Activated T-helper 2 cell treated with anti-CD3 and anti-CD28 coated beads, Interferon-gamma antibody, Interleukin-2, Interleukin-4, amounts not matched to agents 10 μg/mL and 5 μg/mL and 100 μg/mL, durations not matched to agents 14 hours and 24 hours and 36 hours (primary cell): ENCODE measurements around the gene GINS1. TPM values are rescaled to one million over a fixed set of nuclear protein-coding genes. Genes with fewer than 3 reads are reported as not detected.

Experiments
- DNase-seq: peaks from one replicate; pipeline ENCODE4 v3.0.0; 2021; ENCODE audit warnings: low spot score
- H3K27ac Mint-ChIP-seq: one replicate; pipeline ENCODE4 v1.8.0; 2021; ENCODE audit warnings: mixed read lengths
- H3K27me3 Mint-ChIP-seq: one replicate; pipeline ENCODE4 v1.8.0; 2021; ENCODE audit warnings: low read depth, mixed read lengths
- H3K36me3 Mint-ChIP-seq: one replicate; pipeline ENCODE4 v1.8.0; 2021; ENCODE audit warnings: low read depth, mixed read lengths
- H3K4me1 Mint-ChIP-seq: one replicate; pipeline ENCODE4 v1.8.0; 2021; ENCODE audit warnings: low read depth, mixed read lengths
- H3K4me3 Mint-ChIP-seq: one replicate; pipeline ENCODE4 v1.8.0; 2021; ENCODE audit warnings: low read depth, mild to moderate bottlenecking, moderate library complexity, mixed read lengths
- H3K9me3 Mint-ChIP-seq: one replicate; pipeline ENCODE4 v1.8.0; 2021; ENCODE audit warnings: mixed read lengths
- intact Hi-C: fragments of 100-400 bp; cut with micrococcal nuclease; formaldehyde crosslinking; loops from one replicate; pipeline ENCODE4 v1.15.1; 2023
- total RNA-seq: library from RNA; stranded (reverse); gene quantifications from 2 replicates; pipeline ENCODE4 v1.2.3, GENCODE V29; 2022

GINS1 gene
- total RNA-seq, 1 donor from 2014 or later: 36.3 TPM

DNA sequence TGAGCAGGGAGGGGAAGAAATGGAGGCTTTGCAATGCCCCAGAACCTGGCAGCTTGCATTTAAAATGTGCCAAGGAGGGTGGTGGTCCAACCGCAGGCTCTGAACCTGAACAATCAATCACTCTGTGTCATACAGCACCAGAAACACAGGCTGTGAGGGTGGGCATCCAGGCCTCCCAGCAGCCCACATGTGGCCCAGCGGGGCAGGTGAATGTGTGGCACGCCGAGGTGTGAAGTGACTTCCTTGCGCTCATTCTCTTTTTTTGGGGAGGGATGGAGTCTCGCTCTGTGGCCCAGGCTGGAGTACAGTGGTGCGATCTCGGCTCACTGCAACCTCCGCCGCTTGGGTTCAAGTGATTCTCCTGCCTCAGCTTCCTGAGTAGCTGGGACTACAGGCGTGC is 80.5 kb downstream of the GINS1 start:
- DNase-seq: no peak
- intact Hi-C loops: no loop called here
- Mint-ChIP-seq H3K4me3 (no peak overlapping the region), H3K9me3 (no peaks in the 10 kb centered on the region), H3K36me3 (no peaks in the 10 kb centered on the region), H3K27ac (no peak overlapping the region), H3K27me3 (no peaks in the 10 kb centered on the region), H3K4me1 (peaks cover 14% of the 10 kb centered on the region)

DNA sequence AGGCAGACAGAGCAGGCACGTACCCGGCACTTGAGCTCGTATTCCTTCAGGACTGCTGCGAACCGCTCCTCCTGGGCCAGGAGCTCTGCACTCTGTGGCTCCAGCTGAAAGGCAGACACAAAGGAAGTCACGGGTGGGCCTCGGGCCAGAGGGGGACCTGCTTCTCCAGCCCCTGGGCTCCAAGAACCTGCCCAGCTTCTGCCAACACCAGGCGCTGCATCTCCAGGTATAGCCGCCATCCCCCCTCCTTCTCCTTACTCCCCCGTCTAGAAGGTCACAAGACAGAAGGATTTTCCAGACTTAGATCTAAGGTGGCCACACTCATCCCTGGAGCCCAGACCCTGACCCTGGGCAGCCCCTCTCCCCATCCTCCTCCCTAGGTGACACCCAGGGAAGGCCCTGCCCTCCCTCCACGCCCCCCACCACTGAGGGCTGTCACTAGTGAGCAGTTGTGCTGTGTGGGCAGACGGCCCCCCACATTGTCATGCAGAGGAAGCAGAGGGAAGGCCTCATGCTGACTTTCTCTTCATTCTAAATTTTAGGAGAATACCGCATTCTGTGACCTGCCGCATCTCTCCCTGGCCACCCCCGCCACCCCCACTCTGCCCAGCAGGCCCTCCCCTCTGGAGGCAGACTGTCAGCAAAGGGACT is 81.9 kb downstream of the GINS1 start:
- no peak overlapping the region for H3K27ac Mint-ChIP-seq
- H3K4me1 Mint-ChIP-seq: peaks cover 14% of the 10 kb centered on the region
- H3K36me3 Mint-ChIP-seq: no peaks in the 10 kb centered on the region
- no peak for DNase-seq
- no peak overlapping the region for H3K4me3 Mint-ChIP-seq
- intact Hi-C loops: no loop called here
- H3K9me3 Mint-ChIP-seq: no peaks in the 10 kb centered on the region
- no peaks in the 10 kb centered on the region for H3K27me3 Mint-ChIP-seq

DNA sequence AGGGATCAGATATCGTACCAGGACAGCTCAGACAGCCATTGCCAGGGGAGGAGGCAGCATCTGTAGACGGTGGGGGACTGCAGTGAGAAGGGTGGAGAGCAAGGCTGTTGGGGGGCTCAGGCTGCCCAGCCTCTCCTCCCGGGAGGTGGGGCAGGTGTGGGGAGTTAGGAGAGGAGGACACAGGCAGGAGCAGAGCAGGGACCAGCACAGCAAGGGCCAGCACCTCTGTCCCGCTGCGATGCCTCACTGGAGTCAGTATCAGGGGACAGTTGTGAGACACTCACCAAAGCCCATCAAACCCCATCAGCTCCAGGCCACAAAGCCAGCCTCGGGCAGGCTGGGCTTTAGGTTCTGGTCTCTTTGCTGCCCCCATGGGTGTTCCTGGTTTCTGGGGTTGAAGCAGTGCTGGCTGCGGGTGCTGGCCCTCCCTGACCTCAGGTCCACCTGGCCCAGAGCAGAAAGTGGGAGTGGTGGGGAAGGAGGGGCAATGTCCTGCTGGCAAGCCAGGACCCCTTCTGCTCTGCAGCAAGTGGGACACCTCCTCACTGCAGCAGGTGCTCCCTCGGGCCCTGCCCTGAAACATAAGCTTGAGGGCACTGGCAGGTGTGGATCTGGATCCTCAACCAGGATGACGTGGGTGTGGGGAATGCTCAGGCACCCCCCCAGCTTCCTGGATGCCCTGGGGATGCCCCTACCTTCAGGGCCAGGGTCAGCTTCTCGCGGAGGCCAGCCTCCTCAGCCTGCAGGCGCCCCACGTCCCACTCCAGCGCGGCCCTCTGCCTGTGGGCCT is 83.4 kb downstream of the GINS1 start:
- no peak overlapping the region for H3K27ac Mint-ChIP-seq
- no peaks in the 10 kb centered on the region for H3K27me3 Mint-ChIP-seq
- DNase-seq: no peak
- H3K9me3 Mint-ChIP-seq: no peaks in the 10 kb centered on the region
- H3K4me1 Mint-ChIP-seq: peaks cover 5% of the 10 kb centered on the region
- intact Hi-C loops: no loop called here
- no peaks in the 10 kb centered on the region for H3K36me3 Mint-ChIP-seq
- H3K4me3 Mint-ChIP-seq: no peak overlapping the region

DNA sequence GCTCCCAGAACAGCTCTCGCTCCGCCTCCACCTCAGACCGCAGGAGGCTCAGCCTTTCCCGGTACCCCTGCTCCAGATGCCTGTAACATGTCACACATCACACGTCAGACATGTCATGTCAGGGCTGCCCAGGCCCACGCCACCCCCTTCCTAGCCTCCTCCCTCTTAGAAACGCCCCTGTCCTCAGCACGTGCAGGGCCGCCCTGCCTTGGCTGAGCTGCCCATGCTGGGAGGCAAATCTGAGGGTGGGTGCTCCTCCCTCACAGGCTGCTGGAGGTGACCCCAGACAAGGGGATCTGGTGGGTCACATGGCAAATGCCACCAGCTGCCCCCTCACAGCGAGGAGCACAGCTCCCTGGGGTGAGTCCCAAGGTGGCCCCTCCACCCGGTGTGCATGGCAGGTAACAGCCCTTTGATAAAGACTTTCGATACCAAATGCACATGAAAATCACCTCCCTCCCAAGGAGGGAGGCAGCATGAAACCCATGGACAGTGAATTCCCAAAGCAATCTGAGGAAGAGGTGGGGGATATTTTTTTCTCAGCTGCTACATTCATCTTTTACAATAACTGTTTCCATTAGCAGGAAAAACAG is 84.1 kb downstream of the GINS1 start:
- no peak for DNase-seq
- H3K4me3 Mint-ChIP-seq: no peak overlapping the region
- H3K36me3 Mint-ChIP-seq: no peaks in the 10 kb centered on the region
- H3K4me1 Mint-ChIP-seq: peaks cover under 1% of the 10 kb centered on the region
- no peak overlapping the region for H3K27ac Mint-ChIP-seq
- H3K27me3 Mint-ChIP-seq: no peaks in the 10 kb centered on the region
- no peaks in the 10 kb centered on the region for H3K9me3 Mint-ChIP-seq
- intact Hi-C loops: no loop called here

DNA sequence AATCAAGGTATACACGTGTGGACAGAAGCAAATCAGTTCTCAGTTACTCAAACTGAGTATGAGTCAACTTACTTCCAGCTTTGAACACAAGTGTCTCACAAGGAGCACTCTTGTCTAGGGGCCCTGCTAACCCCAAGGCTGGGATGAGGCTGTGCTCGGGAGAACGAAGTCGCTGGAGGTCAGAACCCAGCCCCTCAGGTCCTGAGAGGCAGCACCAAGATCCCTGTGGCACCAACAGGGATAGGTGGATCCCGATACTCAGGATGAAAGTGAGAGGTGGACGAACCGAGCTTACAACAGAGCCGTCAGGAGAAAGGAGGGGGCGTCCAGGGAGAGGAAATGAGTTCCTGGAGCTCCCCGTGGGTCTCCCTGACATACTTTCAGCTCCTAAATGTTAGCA is 85.7 kb downstream of the GINS1 start:
- intact Hi-C loops: no loop called here
- Mint-ChIP-seq H3K27me3 (no peaks in the 10 kb centered on the region), H3K36me3 (no peaks in the 10 kb centered on the region), H3K9me3 (no peaks in the 10 kb centered on the region), H3K4me3 (no peak overlapping the region), H3K27ac (no peak overlapping the region), H3K4me1 (no peaks in the 10 kb centered on the region)
- no peak for DNase-seq

DNA sequence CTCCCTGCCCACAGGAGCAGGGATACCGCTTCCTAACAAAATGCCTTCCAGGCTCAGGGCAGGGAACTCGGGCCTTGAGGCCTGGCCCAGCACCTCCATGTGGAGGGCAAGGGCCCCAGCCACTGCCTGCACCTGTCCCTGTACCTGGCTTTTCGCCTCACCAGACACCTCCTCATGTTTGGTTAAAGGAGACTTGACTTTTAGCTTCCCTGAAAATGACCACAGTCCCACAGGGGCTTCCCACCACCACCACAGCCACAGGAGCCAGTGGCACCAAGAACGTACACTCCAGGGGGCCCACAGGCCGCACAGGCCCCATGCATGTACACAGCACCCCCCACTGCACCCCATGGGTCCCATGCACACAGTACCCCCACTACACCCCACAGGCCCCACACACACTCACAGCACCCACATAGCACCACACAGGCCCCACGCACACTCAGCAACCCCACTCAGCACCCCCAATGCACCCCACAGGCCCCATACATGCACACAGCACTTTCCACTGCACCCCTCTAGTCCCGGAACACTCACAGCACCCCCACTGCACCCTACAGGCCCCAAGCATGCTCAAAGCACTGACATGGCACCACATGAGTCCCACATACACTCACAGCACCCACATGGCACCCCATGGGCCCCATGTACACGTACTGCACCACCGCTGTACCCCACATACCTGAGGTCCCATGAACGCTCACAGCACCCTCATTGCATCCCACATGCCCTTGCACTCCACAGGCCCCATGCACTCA is 86.5 kb downstream of the GINS1 start:
- Mint-ChIP-seq H3K4me3 (no peak overlapping the region), H3K4me1 (no peaks in the 10 kb centered on the region), H3K9me3 (no peaks in the 10 kb centered on the region), H3K27ac (no peak overlapping the region), H3K36me3 (no peaks in the 10 kb centered on the region), H3K27me3 (no peaks in the 10 kb centered on the region)
- intact Hi-C loops: no loop called here
- no peak for DNase-seq

DNA sequence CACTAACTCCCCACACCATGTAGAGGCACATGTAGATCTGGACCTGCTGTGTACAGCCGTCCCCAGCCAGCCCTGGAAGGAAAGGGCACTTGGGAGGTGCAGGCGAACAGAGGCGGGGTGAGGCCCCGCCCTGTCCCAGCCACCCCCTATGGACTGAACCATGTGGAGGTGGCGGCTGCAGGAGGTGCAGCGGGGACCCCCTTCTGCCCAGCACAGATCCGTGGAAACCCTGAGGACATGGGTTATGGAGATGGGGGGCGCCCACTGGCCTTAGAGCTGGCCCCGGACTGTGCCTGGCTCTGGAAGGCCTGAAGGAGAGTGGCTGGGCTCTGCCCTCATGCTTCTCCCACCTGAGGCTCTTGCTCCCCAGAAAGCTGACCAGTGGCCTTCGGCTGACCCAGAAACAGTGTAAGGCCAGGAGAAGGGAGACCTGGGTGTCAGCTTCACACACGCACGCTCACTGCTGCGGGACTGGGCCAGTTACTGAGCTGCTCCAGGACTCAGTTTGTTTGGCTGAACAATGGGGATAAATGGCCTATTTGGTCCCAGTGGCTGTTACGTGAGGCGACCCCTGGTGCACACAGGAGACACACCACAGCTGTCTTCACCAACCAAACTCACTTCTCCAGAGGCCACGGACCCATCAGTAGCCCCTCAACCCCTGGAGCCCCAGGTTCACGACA is 87.2 kb downstream of the GINS1 start:
- H3K36me3 Mint-ChIP-seq: no peaks in the 10 kb centered on the region
- intact Hi-C loops: no loop called here
- H3K27me3 Mint-ChIP-seq: no peaks in the 10 kb centered on the region
- DNase-seq: no peak
- H3K4me3 Mint-ChIP-seq: no peak overlapping the region
- no peaks in the 10 kb centered on the region for H3K4me1 Mint-ChIP-seq
- no peaks in the 10 kb centered on the region for H3K9me3 Mint-ChIP-seq
- no peak overlapping the region for H3K27ac Mint-ChIP-seq

DNA sequence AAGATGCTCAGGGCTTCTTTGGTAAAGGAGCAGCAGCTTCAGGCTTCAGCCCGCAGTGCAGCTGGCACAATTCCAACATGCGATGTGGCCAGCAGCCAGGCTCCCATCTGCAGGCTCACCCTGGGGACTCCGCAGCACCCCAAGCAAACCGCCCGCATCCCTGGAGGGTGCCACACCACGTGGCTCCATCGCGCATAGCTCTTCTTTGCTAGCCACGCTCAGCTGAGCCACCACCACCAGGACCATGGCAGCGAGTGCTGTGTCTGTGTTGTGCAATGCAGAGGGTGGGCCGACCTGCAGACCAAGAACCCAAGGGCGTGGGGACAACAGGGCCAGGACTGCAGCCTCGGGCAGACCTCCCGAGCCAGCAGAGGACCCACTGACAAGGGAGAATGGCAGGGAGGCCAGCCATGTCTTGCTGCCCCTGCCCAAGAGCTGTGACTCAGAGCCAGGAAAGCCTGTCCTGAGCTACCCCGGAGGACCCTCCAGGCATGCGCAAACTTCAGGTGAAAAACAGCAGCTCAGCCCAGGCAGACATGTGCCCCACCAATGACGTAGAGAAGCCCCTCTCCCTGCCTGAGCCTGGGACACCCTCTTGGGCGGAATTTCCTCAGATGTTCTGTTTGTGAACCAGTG is 87.8 kb downstream of the GINS1 start:
- Mint-ChIP-seq H3K4me1 (no peaks in the 10 kb centered on the region), H3K27me3 (no peaks in the 10 kb centered on the region), H3K4me3 (no peak overlapping the region), H3K9me3 (no peaks in the 10 kb centered on the region), H3K36me3 (no peaks in the 10 kb centered on the region), H3K27ac (no peak overlapping the region)
- no peak for DNase-seq
- intact Hi-C loops: no loop called here

DNA sequence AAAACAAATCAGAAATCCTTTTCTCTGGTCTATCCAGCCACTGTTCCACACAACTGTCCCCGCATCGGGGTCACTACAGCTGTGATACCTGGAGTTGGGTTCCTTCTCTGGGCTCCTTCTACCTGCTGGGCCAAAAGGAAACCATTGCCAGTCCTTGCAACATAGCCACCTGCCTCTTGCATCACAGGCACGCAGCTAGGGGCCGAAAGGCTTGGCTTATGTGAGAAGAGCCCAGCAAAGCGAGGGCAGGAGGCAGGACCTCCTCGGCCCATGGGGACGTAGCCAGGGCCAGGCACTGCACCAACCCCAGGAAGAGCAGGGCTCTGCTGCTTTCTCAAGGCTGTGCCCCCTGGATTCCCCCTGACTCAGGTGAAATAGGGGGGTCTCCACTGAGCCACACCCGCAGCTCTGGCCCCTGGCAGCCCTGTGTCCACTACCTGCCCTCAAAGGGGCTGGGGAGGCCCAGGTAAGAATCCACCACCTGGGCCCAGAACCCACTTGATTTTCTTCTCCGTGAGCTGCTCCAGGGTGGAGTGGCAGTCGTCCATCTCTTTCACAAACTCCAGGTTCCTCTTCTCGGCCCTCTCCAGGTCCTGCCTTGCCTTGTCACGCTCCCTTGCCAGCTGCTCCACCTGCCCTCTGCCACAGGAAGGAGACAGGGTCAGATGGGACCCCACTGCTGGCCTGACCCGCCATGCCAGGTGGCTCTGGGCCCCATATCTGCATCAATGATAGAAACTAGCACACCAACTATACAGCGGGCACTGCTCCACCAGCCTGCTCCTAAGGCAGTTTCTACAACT is 88.9 kb downstream of the GINS1 start:
- intact Hi-C loops: no loop called here
- H3K27me3 Mint-ChIP-seq: no peaks in the 10 kb centered on the region
- no peak overlapping the region for H3K27ac Mint-ChIP-seq
- no peak for DNase-seq
- no peak overlapping the region for H3K4me3 Mint-ChIP-seq
- no peaks in the 10 kb centered on the region for H3K4me1 Mint-ChIP-seq
- H3K36me3 Mint-ChIP-seq: no peaks in the 10 kb centered on the region
- no peaks in the 10 kb centered on the region for H3K9me3 Mint-ChIP-seq

DNA sequence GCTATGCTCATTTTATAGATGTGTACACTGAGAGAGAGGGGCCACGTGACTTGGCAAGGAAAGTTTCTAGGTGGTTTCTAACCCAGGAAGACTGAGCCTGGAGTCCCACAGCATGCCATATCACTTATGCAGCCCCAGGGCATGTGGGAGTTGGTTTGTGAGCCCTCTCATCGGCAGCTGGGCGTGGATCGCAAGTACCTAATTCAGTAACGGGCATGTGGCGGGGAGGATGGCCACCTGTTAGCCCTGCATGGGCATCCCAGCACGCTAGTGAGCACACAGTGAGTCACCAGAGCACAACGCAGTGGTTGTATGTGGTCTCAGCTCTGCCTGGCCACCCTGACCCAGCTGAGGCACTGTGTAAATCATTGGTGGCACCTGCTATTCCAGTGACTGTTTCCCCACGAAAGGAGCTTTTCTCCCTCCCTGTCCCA is 89.5 kb downstream of the GINS1 start:
- intact Hi-C loops: no loop called here

DNA sequence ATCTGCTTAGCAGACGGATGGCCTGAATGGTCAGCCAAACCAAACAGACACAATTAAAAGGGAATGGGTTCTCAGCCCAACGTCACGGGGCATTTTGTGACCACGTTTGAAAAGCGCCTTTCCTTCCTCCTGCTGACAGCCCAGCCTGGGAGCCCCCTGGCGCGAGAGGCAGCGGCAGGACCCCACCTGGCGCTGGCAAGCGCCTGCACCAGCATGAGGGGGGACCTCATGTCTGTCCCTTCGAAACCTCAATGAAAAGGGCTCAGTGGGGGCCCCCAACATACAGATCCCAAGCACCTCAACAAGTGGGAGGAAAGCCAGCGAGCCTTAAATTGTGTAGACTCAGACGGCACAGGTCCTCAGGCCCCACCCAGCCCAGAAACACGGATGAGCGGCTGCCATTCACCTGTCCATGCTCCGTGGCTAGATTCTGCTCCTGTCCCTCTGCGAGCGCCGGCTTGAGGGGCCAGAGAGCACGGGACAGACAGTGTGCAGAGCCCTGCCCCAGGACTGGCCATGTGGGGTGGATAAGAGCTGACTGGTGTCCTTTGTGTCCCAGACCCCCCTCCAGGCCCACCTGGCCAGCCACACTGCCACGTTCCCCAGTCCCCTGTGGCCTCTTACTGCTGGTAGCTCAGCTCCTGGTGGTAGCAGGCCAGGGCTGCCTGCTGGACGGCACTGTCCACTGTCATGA is 90.3 kb downstream of the GINS1 start:
- no peak overlapping the region for H3K4me3 Mint-ChIP-seq
- no peak overlapping the region for H3K27ac Mint-ChIP-seq
- intact Hi-C loops: no loop called here
- H3K4me1 Mint-ChIP-seq: no peaks in the 10 kb centered on the region
- H3K9me3 Mint-ChIP-seq: no peaks in the 10 kb centered on the region
- no peaks in the 10 kb centered on the region for H3K36me3 Mint-ChIP-seq
- no peaks in the 10 kb centered on the region for H3K27me3 Mint-ChIP-seq
- DNase-seq: no peak

More for the DNA sequence above, 89.5 kb downstream of the GINS1 start:
- Mint-ChIP-seq H3K27me3 (no peaks in the 10 kb centered on the region), H3K4me1 (no peaks in the 10 kb centered on the region), H3K27ac (no peak overlapping the region), H3K4me3 (no peak overlapping the region), H3K9me3 (no peaks in the 10 kb centered on the region), H3K36me3 (no peaks in the 10 kb centered on the region)
- no peak for DNase-seq
